GM19324 (cell line): ENCODE data around the gene ADARB2.

Experiments used
- ATAC-seq: cut with Tn5 transposase; IDR thresholded peaks from one replicate; pipeline ENCODE4 v1.9.1; 2021; ENCODE audit warnings: mild to moderate bottlenecking, moderate library complexity; ENCODE audit not compliant: unreplicated experiment, low FRiP score

The ADARB2 gene

DNA sequence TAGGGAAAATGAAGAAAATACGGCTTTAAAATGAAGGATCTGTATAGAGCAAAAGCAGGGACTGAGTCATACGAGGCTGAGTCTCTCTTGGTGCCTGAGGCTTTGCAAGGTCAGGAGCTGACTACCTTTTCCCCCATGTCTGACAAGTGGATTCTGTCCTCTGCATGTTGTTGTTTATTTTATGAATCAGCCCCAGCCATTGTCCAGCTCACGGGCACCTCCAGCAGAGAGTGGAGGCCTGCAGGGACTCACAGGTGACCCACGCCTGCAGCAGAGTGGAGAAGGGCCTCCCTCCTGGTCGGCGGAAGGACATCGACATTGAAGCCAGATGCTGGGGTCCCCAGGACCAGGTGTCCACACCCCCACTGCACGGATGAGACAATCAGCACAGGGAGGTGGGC, 447.3 kb downstream of the ADARB2 start:
- ATAC-seq = no peak

DNA sequence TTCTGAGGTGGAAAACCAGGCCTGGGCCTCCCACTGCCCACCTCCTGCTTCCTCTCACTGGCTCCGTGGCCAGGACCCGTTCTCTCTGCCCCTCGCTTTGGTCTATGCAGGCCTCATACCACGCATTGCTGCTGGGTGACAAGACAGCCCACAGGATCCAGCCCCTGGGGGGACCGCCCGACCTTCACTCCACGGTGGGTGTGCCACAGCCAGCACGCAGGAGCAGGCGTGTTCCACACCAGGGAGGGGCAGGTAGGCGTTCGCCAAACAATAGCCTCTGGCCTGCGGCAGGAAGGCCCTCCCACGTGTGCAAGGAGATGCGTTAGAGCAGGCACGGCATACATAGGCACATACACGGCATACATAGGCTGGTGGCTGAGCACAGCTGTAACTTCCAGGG, 447.7 kb downstream of the ADARB2 start:
- no peak for ATAC-seq

DNA sequence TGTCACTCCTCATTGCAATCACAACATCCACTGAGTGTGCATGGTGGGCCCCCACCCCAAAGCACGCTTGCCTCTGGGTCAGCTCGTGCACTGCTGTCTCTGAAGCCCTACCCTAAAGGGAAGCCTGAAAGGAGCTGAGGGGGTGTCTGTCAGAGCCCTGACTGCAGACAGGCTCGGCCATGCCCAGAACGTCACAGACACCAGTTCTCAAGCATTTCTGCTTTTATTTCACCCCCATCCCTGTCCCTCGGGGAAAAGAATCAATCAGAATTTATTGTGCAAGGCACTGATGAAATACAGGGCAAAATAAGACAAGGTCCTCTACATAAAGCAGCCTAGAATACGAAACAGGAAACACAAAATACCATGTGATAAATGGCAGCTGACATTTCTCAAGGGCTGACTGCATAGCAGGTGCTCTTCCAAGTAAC, 449.3 kb downstream of the ADARB2 start:
- ATAC-seq = no peak

DNA sequence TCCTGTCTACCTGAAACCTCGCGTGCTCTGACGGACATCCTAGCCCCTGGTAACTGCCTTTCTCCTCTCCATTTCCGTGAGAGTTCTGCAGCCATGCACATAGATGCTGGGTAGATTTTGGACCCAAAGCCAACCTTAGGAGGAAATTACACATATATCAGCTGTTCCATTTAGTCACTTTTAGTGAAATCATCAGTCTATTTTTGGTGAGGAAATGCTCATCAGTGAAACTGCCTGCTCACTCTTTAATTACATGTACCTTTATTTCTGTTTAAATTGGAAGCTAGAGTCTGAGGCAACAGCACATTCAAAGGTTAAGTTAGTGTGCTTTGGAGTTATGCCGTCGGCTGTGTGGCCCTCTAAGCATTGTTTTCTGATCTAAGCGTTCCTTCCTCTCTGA, 449.8 kb downstream of the ADARB2 start:
- ATAC-seq = no peak

DNA sequence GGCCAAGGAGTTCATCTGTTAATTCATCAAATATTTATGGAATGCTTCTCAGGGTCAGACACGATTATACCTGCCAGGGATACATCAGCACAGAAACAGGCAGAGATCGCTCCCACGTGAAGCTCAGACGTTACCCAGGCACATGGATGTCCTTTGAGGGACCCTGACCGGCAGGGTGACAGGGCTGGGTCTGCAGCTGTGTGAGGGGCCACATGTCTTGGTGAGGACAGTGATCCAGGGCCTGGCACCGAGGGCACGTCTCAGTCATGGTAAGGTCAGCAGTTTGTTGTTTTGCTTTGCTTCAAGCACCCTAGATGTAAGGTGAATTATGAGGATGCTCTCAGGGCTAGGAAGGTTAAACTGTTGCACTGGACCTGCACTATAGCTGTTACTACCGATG, 453.2 kb downstream of the ADARB2 start:
- no peak for ATAC-seq

DNA sequence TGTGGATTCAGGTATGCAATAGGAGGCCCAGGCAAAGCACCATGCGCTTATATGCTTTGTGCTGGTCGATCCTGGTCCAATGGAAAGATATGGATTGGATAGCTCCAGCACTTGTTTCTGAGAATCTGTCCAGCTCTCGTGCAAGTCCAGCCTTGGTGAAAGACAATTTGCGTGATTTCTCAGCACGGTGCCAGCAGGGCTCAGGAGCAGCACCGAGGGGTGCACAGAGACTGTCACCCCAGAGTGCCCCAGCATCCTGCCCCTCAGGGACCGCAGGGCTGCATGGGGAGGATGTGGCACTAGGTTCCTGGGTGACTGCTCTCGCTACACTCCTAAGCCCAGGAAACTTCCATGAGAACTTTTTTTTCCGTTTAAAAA, 455.9 kb downstream of the ADARB2 start:
- ATAC-seq = no peak

- ATAC-seq = no peak
These were observed 456.6 kb downstream of the ADARB2 start for GRCh38 chr10:1280466-1281404.

- no peak for ATAC-seq
These were observed 459.0 kb downstream of the ADARB2 start for GRCh38 chr10:1278306-1278705.

- no peak for ATAC-seq
These were observed 462.4 kb downstream of the ADARB2 start for GRCh38 chr10:1274701-1275544.

DNA sequence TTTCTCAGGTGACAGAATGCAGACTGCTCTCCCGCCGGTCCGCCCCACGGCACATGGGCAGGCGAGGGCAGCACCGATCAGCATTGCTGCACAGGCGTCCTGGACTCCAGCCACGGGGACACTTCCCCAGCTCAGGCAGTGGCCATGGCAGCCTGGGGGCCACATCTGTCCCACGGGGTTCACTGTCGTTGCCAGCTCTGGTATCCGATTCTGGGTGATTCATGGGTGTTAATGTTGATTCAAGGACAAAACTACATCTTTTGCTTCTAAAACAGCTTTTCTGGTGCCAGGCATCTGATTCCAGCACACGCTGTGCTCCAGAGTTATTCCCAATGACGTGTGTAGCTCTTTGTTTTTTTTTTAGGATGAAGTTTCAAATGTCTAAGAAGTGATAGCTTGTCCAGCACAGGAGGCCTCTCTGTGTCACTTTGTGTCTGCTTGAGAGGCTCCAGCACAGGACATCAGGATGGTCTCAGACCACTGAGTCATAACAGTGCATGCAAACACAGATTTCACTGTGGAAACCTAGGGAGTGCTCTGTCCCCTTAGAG, 463.1 kb downstream of the ADARB2 start:
- ATAC-seq = no peak

DNA sequence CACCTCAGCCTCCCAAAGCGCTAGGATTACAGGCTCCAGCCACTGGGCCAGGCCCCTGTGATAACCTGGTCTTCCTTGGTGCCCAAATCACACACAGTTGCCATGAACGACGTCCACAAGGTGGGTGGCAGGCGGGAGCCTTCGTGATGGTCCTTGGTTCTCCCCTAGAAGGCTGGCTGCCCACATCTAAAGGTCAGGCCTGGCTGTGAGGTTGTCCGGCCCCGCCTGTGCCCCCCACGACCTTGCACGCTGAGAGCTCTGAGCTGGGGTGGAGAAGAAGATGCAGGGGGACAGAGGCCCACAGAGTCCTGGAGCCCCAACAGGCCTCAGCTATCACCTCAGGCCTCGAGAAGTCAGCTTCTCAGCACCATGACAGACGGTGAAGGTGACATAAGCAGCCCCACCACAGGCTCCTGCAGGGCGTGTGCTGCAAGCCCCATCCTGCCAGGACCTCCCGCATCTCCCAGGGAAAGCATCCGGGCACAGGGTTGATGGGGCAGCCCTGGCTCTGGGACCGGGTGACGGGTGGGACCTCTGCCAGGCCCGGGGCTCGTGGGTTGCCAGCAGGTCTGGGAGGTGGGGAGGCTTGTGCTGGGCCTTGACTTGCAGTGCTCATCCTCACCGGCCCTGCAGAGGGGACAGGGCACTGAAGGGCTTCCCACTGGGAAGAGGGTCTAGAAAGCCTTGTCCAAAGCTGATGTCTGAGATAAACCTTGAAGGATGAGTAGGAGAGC, 463.8 kb downstream of the ADARB2 start:
- ATAC-seq = no peak

DNA sequence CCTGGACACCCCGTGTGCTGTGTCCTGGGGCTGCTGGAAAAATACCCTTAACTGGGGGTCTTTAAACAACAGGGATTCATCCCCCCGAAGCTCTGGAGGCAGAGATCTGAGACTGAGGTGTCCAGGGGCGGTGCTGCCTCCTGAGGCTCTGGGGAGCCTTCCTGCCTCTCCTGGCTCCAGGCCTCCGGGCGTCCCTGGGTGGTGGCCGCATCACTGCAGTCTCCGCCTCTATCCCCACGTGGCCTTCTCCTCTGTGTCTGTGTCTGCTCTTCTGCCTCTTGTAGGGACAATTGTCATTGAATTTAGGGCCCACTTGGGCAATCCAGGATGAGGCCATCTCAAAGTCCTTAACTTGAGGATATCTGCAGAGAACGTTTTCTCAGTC, 464.6 kb downstream of the ADARB2 start:
- ATAC-seq = no peak

GRCh38 chr10:1272079-1272776, 465.1 kb downstream of the ADARB2 start:
- no peak for ATAC-seq

GRCh38 chr10:1270906-1271305, 466.4 kb downstream of the ADARB2 start:
- ATAC-seq = no peak

DNA sequence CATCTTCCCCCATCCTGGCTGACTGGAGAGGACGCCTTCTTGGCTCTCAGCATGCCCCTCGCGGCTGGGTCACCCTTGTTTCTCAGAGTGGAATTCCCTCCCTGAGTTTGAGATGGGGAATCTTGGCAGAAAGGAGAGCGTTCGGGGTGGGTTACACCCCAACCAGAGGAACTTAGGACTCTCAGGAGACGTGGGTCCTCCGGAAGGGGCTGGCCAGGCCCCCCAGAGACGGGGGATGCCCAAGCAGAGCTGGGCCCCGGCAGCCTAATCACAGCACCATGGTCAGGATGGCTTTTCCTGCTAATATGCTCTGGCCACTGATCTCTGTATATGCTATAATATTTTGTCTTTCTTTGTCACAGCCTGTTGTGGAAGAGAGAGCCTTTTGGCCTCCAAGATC, 466.8 kb downstream of the ADARB2 start:
- no peak for ATAC-seq

- no peak for ATAC-seq
These were observed 468.5 kb downstream of the ADARB2 start for GRCh38 chr10:1268831-1269230.

DNA sequence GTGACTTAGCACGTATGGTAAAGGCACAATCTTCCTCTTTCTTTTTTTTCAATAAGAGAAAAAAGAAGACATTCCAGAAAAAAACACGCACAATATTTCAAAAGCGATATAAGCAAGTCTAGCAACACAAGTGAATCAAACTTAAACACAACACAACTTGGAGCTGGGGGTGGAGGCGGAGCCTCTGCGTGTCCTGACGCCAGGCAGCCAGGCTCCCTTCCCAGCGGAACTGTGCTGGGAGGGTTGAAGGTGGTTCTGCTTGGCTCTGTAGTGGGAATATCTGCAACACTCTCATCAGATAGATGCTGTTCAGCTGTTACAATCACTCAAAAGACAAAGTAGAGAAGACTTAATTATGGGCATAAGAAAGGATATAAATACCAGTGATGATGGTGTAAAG, 469.8 kb downstream of the ADARB2 start:
- no peak for ATAC-seq

- ATAC-seq = no peak
These were observed 470.2 kb downstream of the ADARB2 start for GRCh38 chr10:1267148-1267547.

GRCh38 chr10:1266033-1266802, 471.1 kb downstream of the ADARB2 start:
- no peak for ATAC-seq
